Smooth muscle cell (in vitro differentiated cells): ENCODE data around the gene PRRG3. TPM values are rescaled to one million over a fixed set of nuclear protein-coding genes. Genes with fewer than 3 reads are reported as not detected.

Source experiments
- DNase-seq: peaks from one replicate; lab custom pipeline; 2025; ENCODE audit not compliant: unreplicated experiment; lab: John Stamatoyannopoulos, UW
- H2AFZ ChIP-seq: fragments of 200-600 bp; sonication (generic); 2 replicates; pipeline ENCODE4 v1.6.0; 2016; ENCODE audit warnings: antibody characterized with exemption, low read depth, mild to moderate bottlenecking
- H3F3A ChIP-seq: fragments of 200-600 bp; sonication (generic); 2 replicates; pipeline ENCODE4 v1.6.0; 2017; ENCODE audit warnings: antibody characterized with exemption, low read depth
- H3K27ac ChIP-seq: fragments of 200-600 bp; sonication (generic); 2 replicates; pipeline ENCODE4 v1.5.1; 2016; ENCODE audit warnings: low read depth, mild to moderate bottlenecking
- H3K27me3 ChIP-seq: fragments of 200-600 bp; sonication (generic); 2 replicates; pipeline ENCODE4 v1.6.1; 2016; ENCODE audit warnings: low read depth, mild to moderate bottlenecking
- H3K36me3 ChIP-seq: fragments of 200-600 bp; sonication (generic); 2 replicates; pipeline ENCODE4 v1.5.1; 2016; ENCODE audit warnings: low read depth
- H3K4me1 ChIP-seq: fragments of 200-600 bp; sonication (generic); 2 replicates; pipeline ENCODE4 v1.5.1; 2016; ENCODE audit warnings: low read depth
- H3K4me2 ChIP-seq: fragments of 200-600 bp; sonication (generic); 2 replicates; pipeline ENCODE4 v1.6.0; 2016; ENCODE audit warnings: mild to moderate bottlenecking
- H3K4me3 ChIP-seq: fragments of 200-600 bp; sonication (generic); 2 replicates; pipeline ENCODE4 v1.5.1; 2016; ENCODE audit warnings: mild to moderate bottlenecking
- H3K79me2 ChIP-seq: fragments of 200-600 bp; sonication (generic); 2 replicates; pipeline ENCODE4 v1.6.0; 2016; ENCODE audit warnings: low read depth, mild to moderate bottlenecking
- H3K9ac ChIP-seq: fragments of 200-600 bp; sonication (generic); 2 replicates; pipeline ENCODE4 v1.6.0; 2016; ENCODE audit warnings: low read depth
- H3K9me3 ChIP-seq: fragments of 200-600 bp; sonication (generic); replicated peaks from 2 replicates; pipeline ENCODE4 v1.5.1; 2016; ENCODE audit warnings: low read depth
- H4K20me1 ChIP-seq: fragments of 200-600 bp; sonication (generic); 2 replicates; pipeline ENCODE4 v1.6.0; 2016; ENCODE audit warnings: low read depth
- CTCF ChIP-seq: fragments of 200-600 bp; sonication (generic); IDR thresholded peaks from 2 replicates; pipeline ENCODE4 v1.5.1; 2017; ENCODE audit warnings: borderline replicate concordance, mild to moderate bottlenecking, antibody characterized with exemption; ENCODE audit not compliant: insufficient read depth, poor library complexity, severe bottlenecking
- WGBS: methylation state at CpG from one replicate; pipeline ENCODE4 v1.1.7; 2016; ENCODE audit warnings: low lambda C conversion rate; 5-methylcytosine and 5-hydroxymethylcytosine counted together
- polyA plus RNA-seq: library from polyadenylated mRNA; unstranded; fragments of >200 nt; fragmentation: Nextera tagmentation; extraction: Ambion mirVana; gene quantifications from 2 replicates; pipeline ENCODE4 v1.2.1, GENCODE V29; 2016
- total RNA-seq: library from RNA; depleted of rRNA; stranded (reverse); fragments of >200 nt; gene quantifications from 2 replicates; pipeline ENCODE4 v1.2.3, GENCODE V29; 2014

PRRG3 gene
- total and polyA plus RNA-seq, 2 experiments from 2014 or later = 0.67 to 2.6 TPM

GRCh38 chrX:151754641-151755215 is 59.5 kb downstream of the PRRG3 start:
- Histone ChIP-seq H3K79me2 (no peaks in the 10 kb centered on the region), H3K9me3 (no peaks in the 10 kb centered on the region), H3K27ac (no peak overlapping the region), H3K9ac (no peak overlapping the region), H3K4me1 (no peaks in the 10 kb centered on the region), H2AFZ (no peak overlapping the region), H3F3A (no peaks in the 10 kb centered on the region), H4K20me1 (no peaks in the 10 kb centered on the region), H3K4me3 (no peak overlapping the region), H3K36me3 (no peaks in the 10 kb centered on the region), H3K27me3 (no peaks in the 10 kb centered on the region), H3K4me2 (no peak overlapping the region)
- DNase-seq = no peak
- WGBS = 85% methylated on average over 11 of the region's 11 CpGs
- no peak for TF ChIP-seq CTCF

Other genes starting within 250 kb of the PRRG3 start
- 0.09 TPM in 1 of 2 replicates, not detected in the other for gene PASD1, start 131.8 kb upstream of the PRRG3 start, total RNA-seq
- gene PASD1, start 131.8 kb upstream of the PRRG3 start, polyA plus RNA-seq = 0.17 TPM in 1 of 2 replicates, not detected in the other
- not detected in 2 replicates for gene FATE1, start 20.6 kb downstream of the PRRG3 start, total RNA-seq
- not detected in 2 replicates for gene FATE1, start 20.6 kb downstream of the PRRG3 start, polyA plus RNA-seq
- not detected in 2 replicates for gene CNGA2, start 39.3 kb downstream of the PRRG3 start, total RNA-seq
- not detected in 2 replicates for gene CNGA2, start 39.3 kb downstream of the PRRG3 start, polyA plus RNA-seq
- not detected in 2 replicates for gene MAGEA4, start 217.4 kb downstream of the PRRG3 start, total RNA-seq
- not detected in 2 replicates for gene MAGEA4, start 217.4 kb downstream of the PRRG3 start, polyA plus RNA-seq